ENCODE data around the gene UROD. TPM values are rescaled to one million over a fixed set of nuclear protein-coding genes. Genes with fewer than 3 reads are reported as not detected.
"Not testable (repeated sequence)": the region's sequence is repeated elsewhere in the genome, so short reads cannot be mapped to it uniquely, and the experiment has no call there.

UROD gene
- total RNA-seq, 1 donor from 2014 or later, result 60.8 TPM

DNA sequence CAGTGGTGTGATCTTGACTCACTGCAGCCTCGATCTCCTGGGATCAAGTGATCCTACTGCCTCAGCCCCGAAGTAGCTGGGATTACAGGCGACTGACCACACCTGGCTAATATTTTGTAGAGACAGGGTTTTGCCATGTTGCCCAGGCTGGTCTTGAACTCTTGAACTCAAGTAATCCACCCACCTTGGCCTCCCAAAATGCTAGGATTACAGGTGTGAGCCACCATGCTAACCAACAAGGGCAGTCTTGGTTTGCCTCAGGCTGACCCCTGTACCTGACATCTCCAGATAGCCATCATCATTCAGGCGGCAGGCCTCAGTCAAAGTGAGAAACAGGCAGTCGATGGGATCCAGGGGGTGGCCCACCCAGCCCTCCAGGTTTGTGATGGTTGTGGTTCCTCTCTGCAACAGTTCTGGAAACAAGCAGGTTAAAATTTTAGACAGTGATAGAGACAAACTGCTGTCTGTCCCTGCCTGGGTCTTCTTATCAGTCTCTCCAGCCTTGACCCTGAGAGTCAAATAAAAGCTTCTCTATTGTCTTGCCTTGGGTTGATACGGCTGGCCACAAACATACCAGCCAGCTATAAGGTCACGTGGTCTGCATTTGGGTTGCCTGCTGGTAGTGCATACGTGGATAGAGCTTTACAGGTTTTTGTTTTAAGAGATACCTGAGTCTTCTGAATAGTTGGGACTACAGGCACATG, 26.8 kb downstream of the UROD start:
- no peak for DNase-seq (ENCODE audit: low spot score)

DNA sequence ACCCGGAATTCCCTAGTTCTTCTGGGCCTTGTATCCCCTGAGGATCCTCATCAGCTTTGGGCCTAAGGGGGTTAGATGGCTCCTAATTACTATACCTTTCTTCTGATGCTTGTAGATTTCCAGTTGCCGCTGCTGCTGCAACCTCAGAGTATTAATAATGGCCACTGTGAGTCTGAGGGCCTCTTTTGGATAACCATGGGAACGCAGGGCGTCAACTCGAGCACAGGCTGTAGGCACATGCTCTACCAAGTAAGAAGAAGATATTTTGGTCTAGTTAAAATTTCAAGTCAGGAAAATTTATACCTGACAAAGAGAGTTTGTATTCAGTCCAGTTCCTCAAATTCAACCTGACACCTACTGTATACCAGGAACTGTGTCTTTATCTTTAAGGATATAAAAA, 28.2 kb downstream of the UROD start:
- DNase-seq (ENCODE audit: low spot score), result no peak

DNA sequence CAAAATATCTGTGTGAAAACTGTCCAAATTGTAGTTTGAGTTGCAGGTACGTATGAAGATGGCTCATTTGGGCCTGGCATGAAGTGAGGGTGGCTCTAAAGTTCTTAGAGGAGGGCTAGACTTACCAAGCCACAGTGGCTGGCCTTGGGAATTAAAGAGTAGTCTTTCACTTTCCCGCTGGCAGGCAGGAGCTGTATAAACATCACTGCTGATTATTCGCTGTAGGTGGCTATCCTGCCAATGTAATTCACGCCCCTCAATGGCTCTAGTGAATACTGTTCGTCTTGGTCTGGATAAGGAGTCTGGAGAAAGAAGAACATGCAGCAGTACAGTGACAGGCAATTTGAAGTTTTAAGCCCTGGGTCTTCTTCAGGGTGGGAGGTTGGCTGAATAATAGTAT, 31.0 kb downstream of the UROD start:
- DNase-seq (ENCODE audit: low spot score), result no peak

DNA sequence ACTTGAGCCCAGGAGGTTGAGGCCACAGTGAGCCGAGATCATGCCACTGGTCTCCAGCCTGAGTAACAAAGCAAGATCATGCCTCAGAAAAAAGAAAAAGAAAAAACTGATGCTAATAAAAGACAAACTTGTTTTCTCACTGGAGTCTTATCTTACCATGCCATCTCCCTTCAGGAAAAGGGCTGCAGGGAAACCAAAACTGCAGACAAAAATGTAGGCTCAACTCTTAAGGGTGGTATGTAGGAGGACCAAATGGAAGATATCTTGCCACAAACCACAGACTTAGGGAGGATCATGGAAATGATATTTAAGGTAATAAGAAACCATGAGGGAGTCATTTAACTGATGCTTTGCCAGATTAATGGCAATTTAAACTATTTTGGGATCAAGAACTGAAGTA, 32.9 kb downstream of the UROD start:
- DNase-seq (ENCODE audit: low spot score), result no peak

DNA sequence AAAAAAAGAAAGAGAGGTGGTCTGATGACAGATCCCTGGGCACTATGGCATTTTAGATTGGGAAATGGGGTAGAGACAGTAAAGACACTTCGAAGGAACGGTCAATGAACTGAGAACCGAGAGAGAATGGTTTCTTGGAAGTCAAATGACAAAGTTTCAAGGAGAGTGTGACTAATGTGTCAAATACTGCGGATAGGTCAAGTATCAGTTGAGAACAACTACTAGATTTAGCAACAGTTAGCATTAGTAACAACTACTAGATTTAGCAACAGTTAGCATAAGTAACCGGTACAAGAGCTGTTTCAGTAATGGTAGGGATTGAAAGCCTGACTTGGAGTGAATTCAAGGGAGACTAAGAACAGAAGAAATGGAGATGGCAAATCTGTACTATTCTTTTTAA, 35.0 kb downstream of the UROD start:
- DNase-seq (ENCODE audit: low spot score), result no peak

DNA sequence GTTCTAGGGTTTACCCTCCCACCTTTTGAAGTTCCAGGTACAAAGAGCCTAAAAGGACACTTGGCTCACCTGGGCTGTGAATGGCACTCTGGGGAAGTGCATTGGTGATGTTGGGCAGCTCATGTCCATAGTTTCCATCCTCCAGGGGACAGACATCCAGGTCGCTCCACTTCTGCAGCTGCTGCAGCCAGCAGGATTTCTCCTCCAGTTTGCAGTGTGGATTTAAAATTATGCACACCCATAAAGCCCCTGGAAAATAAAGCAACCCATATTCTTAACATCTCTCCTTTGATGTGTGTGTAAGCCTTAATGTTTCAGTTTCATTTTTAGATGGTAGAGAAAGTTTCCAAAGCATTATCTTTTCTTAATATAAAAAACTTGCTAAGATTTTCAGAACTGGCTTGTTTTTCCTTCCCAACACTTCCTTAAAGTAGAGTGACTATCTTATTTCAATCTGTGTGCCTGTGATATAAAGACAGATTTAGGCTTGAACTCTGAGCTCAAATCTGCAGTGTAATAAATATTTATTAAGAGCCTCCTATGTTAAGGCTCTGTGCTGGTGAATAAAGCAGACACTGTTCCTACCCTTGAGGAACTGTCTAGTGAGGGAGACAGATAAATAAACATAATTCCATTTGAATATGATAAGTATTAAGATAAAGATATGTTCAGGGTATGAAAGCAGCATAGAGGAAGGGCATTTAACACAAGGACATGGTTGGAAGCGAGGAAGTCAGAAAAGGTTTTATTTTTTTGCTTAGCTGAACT, 39.1 kb downstream of the UROD start:
- no peak for DNase-seq (ENCODE audit: low spot score)

DNA sequence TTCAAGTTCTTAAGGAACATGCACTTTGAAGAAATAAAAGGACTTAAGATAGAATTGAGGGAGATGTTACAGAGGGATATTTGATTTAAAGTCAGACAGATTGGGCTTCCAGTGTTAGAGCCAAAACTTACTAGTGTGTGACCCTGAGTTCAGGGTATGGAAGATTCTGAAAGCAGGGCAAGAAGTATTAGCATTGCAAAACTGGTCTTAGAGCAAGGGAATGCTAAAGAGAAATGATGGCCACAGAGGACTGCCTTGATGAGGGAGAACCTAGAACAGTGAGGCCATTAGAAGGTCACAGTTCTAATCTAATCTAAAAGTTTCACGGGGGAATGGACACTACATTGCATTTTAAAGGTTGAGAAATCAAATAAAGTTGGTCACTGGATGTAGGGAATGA, 45.5 kb downstream of the UROD start:
- no peak for DNase-seq (ENCODE audit: low spot score)

DNA sequence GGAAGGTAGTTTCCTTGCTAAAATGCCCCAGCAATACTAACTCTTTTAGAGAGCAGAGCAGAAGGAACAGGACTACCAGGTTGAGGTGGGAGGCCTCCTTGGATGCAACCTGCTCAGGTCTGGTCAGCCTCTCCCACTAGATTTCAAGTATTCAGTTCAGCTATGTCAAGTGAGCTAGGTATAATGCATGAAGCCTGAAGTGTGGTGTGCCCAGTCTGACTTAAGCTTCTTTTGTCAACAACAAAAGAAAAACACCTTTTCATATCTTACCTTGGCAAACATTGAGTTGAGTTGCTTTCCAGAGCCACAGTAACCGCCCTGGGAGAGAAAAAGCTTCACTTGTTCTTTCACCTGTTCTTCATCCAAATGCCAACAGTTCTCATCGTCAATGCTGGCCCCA, 47.8 kb downstream of the UROD start:
- no peak for DNase-seq (ENCODE audit: low spot score)

DNA sequence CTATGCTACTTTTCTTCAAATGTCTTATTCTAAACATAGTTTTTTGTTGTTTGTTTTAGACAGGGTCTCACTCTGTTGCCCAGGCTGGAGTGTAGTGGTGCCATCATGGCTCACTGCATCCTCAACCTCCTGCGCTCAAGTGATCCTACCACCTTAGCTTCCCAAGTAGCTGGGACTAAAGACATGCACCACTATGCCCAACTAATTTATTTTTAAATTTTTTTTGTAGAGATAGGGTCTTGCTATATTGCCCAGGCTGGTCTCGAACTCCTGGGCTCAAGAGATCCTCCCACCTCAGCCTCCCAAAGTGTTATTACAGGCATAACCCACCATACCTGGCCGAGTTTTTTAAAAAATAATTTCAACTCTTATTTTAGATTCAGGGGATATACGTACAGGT, 50.4 kb downstream of the UROD start:
- not testable (repeated sequence) for DNase-seq (ENCODE audit: low spot score)

DNA sequence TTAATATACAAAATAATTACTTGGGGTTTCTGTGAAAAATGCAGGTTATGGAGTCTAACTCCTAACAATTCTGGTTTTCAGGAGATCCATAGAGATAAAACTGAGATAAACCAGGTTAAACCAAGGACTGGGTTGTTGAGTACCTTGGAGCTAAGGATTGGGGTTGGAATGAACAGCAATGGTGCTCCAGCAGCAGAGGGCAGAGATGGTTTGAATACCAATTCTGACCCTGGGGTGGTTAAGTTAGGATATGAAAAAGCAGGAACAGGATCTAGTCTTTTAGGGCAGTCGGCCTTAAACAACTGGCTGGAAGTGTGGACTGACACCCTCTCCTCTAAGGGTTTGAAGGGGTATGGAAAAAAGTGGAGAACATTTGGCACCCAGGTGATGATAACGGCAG, 53.0 kb downstream of the UROD start:
- DNase-seq (ENCODE audit: low spot score), result no peak

Other genes with a start within 250 kb of the UROD start
- gene RPS8, start 236.7 kb upstream of the UROD start, total RNA-seq, result 2,312 TPM
- gene BEST4, start 224.1 kb upstream of the UROD start, total RNA-seq, result 0.36 TPM
- 14.4 TPM for gene PLK3, start 211.9 kb upstream of the UROD start, total RNA-seq
- gene DYNLT4, start 204.9 kb upstream of the UROD start, total RNA-seq, result 0.52 TPM
- gene BTBD19, start 203.7 kb upstream of the UROD start, total RNA-seq, result 8.7 TPM
- gene PTCH2, start 169.0 kb upstream of the UROD start, total RNA-seq, result 1.5 TPM
- 28.6 TPM for gene EIF2B3, start 25.7 kb upstream of the UROD start, total RNA-seq
- gene HECTD3, start 930 bp upstream of the UROD start, total RNA-seq, result 47.7 TPM
- gene ZSWIM5, start 194.4 kb downstream of the UROD start, total RNA-seq, result 4.4 TPM